Upper lobe of right lung (tissue), 1 donor: ENCODE data around the gene GOLGA6A. TPM values are rescaled to one million over a fixed set of nuclear protein-coding genes. Genes with fewer than 3 reads are reported as not detected.

ENCODE experiments used
- ATAC-seq: fragments of 200-7000 bp; cut with Tn5 transposase; one replicate; pipeline ENCODE4 v1.9.1; 2020; ENCODE audit warnings: mild to moderate bottlenecking, moderate library complexity
- DNase-seq: peaks from one replicate; pipeline ENCODE4 v3.0.0-alpha.2; 2020
- H3K27ac ChIP-seq: fragments of 200-600 bp; one replicate; pipeline ENCODE4 v1.8.0; 2022
- H3K27me3 ChIP-seq: fragments of 200-600 bp; one replicate; pipeline ENCODE4 v1.8.0; 2022; ENCODE audit warnings: mild to moderate bottlenecking
- H3K36me3 ChIP-seq: fragments of 200-600 bp; one replicate; pipeline ENCODE4 v1.8.0; 2022
- H3K4me1 ChIP-seq: fragments of 200-600 bp; one replicate; pipeline ENCODE4 v1.8.0; 2022
- H3K4me3 ChIP-seq: fragments of 200-600 bp; one replicate; pipeline ENCODE4 v1.8.0; 2022; ENCODE audit warnings: mild to moderate bottlenecking
- H3K9me3 ChIP-seq: fragments of 200-600 bp; one replicate; pipeline ENCODE4 v1.8.0; 2022
- CTCF ChIP-seq: fragments of 200-600 bp; IDR thresholded peaks from one replicate; pipeline ENCODE4 v1.8.0; 2022; ENCODE audit warnings: antibody characterized with exemption
- intact Hi-C: fragments of 100-400 bp; cut with DNase I; formaldehyde crosslinking; loops from one replicate; pipeline ENCODE4 v1.11.0; 2022
- total RNA-seq: library from RNA; stranded (reverse); fragmentation: NEBNext Ultra II Directional; extraction: Animal tissue kit (Norgen Biotek cat#: 25700); gene quantifications from one replicate; pipeline ENCODE4 v1.2.1, GENCODE V29; 2021
- donor health status: DM: no; HTN: yes; CAD: no; lungs with severe emphysema.

GOLGA6A gene
- total RNA-seq, 1 donor from 2014 or later = not detected

GRCh38 chr15:74032606-74033561 is 49.5 kb downstream of the GOLGA6A start:
- H3K27ac ChIP-seq = peak overlapping the region; percentile 30

GRCh38 chr15:74032046-74032445 is 50.3 kb downstream of the GOLGA6A start:
- H3K27me3 ChIP-seq = no peaks in the 10 kb centered on the region
- intact Hi-C loops = no loop called here
- peaks cover 68% of the 10 kb centered on the region for H3K36me3 ChIP-seq
- H3K4me3 ChIP-seq = no peak overlapping the region
- H3K27ac ChIP-seq = peak overlapping the region; percentile 30
- TF ChIP-seq CTCF = no peak
- no peaks in the 10 kb centered on the region for H3K9me3 ChIP-seq
- DNase-seq (no peak), ATAC-seq (no peak)
- no peaks in the 10 kb centered on the region for H3K4me1 ChIP-seq

More at GRCh38 chr15:74032606-74033561, 49.5 kb downstream of the GOLGA6A start:
- no peak for TF ChIP-seq CTCF
- no peaks in the 10 kb centered on the region for H3K9me3 ChIP-seq
- no peaks in the 10 kb centered on the region for H3K27me3 ChIP-seq
- H3K36me3 ChIP-seq = peaks cover 72% of the 10 kb centered on the region
- no peaks in the 10 kb centered on the region for H3K4me1 ChIP-seq
- intact Hi-C loops = no loop called here
- ATAC-seq = peak; percentile 62
- no peak for DNase-seq
- no peak overlapping the region for H3K4me3 ChIP-seq

GRCh38 chr15:74028646-74029045 is 53.7 kb downstream of the GOLGA6A start:
- DNase-seq (no peak), ATAC-seq (no peak)
- H3K27me3 ChIP-seq = no peaks in the 10 kb centered on the region
- no peak overlapping the region for H3K4me3 ChIP-seq
- H3K9me3 ChIP-seq = no peaks in the 10 kb centered on the region
- TF ChIP-seq CTCF = no peak
- no peak overlapping the region for H3K27ac ChIP-seq
- H3K36me3 ChIP-seq = peaks cover 67% of the 10 kb centered on the region
- peaks cover 15% of the 10 kb centered on the region for H3K4me1 ChIP-seq
- intact Hi-C loops = no loop called here

- Histone ChIP-seq H3K9me3 (no peaks in the 10 kb centered on the region), H3K4me1 (peaks cover 15% of the 10 kb centered on the region), H3K27me3 (no peaks in the 10 kb centered on the region), H3K4me3 (no peak overlapping the region), H3K27ac (no peak overlapping the region), H3K36me3 (peaks cover 67% of the 10 kb centered on the region)
- no peak for DNase-seq
- no peak for TF ChIP-seq CTCF
- no peak for ATAC-seq
- intact Hi-C loops = no loop called here
Observed at GRCh38 chr15:74027688-74028087, 54.7 kb downstream of the GOLGA6A start.

GRCh38 chr15:74025436-74025835 is 56.9 kb downstream of the GOLGA6A start:
- TF ChIP-seq CTCF = no peak
- no peak overlapping the region for H3K4me3 ChIP-seq
- H3K9me3 ChIP-seq = no peaks in the 10 kb centered on the region
- intact Hi-C loops = no loop called here
- H3K27me3 ChIP-seq = no peaks in the 10 kb centered on the region
- H3K36me3 ChIP-seq = peaks cover 68% of the 10 kb centered on the region
- peaks cover 15% of the 10 kb centered on the region for H3K4me1 ChIP-seq
- peak; percentile 20 for DNase-seq
- ATAC-seq = no peak
- H3K27ac ChIP-seq = no peak overlapping the region
